HTR-8/SVneo (cell line): ENCODE data around the gene PNPLA7.

Source experiments
- DNase-seq: peaks from one replicate; pipeline ENCODE4 v3.0.0; 2011; ENCODE audit warnings: low spot score, mixed read lengths; ENCODE audit not compliant: insufficient read length
- FAIRE-seq: peaks from 2 replicates; lab custom pipeline; 2011; peaks lifted over from hg19 to GRCh38; lab: Jason Lieb, UNC

The PNPLA7 gene

DNA sequence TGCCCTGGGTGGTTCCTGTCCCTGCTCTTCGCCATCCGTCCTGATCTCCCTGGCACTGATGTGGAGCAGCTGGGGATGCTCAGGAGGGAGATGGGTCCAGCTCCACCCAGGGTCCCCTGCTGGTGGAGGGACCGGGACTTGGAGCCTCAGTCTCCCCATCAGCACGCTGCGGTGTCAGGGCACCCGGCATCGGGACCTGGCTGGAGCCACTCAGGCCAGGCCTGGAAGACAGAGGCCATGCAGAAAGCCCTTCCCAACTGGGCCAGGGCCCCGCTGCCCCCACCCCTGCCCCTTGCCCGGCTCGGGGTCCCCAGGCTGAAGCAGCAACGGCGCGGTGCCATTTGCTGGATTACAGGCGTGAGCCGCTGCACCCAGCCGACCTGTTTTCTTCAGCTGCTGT, 50.8 kb downstream of the PNPLA7 start:
- DNase-seq (no peak), FAIRE-seq (no peak)

GRCh38 chr9:137498720-137499150, 51.5 kb downstream of the PNPLA7 start:
- DNase-seq (no peak), FAIRE-seq (no peak)

- FAIRE-seq (no peak), DNase-seq (no peak)
These were observed 52.1 kb downstream of the PNPLA7 start for GRCh38 chr9:137497921-137498719.

DNA sequence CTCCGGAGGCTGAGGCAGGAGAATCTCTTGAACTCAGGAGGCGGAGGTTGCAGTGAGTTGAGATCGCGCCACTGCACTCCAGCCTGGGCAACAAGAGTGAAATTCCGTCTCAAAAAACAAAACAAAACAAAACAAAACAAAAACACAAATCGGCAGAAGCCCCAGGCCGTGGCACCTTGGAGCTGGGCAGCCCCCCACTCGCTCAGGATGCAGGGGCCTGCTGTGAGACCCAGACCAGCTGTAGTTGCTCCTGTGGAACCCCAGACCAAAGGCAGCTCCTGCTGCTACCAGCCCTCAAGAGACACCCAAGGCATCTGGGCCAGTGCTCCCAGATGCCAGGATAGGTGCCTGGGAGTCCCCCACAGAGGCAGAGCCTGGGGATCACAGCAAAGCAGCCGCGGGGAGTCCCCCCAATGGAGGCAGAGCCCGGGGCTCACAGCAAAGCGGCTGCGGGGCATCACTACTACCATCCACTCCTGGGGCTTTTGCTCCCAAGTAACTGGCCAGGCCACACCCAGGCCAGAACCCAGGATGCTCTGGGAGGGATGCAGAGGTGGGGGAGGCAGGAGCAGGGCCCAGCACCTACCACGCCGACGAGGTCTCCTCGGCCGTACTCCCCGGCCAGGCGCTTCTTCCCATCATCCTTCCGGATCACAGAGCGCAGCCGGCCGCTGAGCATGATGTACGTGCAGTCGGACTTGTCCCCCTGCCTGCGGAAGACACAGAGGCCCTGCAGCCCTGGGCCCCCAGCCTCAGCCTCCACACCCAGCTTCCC, 53.4 kb downstream of the PNPLA7 start:
- FAIRE-seq (no peak), DNase-seq (no peak)

DNA sequence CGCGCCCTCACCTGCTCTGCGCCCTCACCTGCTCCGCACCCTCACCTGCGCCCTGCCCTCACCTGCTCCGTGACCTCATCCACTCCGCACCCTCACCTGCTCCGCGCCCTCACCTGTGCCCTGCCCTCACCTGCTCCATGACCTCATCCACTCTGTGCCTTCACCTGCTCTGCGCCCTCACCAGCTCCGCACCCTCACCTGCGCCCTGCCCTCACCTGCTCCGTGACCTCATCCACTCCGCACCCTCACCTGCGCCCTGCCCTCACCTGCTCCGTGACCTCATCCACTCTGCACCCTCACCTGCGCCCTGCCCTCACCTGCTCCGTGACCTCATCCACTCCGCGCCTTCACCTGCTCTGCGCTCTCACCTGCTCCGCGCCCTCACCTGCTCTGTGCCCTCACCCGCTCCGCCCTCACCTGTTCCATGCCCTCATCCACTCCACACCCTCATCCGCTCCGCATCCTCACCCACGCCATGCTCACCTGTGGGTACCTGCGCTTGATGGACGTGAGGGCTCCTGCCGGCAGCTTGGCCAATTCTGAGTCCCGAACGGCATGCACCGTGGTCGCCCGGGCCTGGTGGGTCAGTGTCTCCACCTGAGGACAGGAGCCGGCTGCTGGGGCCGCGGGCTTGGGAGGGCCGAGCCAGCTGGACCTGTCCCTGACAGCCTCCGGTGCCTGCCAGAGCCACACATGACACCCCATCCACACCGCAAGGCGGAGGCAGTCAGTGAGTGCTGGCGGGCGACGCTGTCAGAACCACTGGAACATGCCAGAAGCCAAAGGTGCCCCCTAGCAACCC, 55.5 kb downstream of the PNPLA7 start:
- FAIRE-seq = no peak
- no peak for DNase-seq

GRCh38 chr9:137494104-137494544, 56.1 kb downstream of the PNPLA7 start:
- DNase-seq (no peak), FAIRE-seq (no peak)

DNA sequence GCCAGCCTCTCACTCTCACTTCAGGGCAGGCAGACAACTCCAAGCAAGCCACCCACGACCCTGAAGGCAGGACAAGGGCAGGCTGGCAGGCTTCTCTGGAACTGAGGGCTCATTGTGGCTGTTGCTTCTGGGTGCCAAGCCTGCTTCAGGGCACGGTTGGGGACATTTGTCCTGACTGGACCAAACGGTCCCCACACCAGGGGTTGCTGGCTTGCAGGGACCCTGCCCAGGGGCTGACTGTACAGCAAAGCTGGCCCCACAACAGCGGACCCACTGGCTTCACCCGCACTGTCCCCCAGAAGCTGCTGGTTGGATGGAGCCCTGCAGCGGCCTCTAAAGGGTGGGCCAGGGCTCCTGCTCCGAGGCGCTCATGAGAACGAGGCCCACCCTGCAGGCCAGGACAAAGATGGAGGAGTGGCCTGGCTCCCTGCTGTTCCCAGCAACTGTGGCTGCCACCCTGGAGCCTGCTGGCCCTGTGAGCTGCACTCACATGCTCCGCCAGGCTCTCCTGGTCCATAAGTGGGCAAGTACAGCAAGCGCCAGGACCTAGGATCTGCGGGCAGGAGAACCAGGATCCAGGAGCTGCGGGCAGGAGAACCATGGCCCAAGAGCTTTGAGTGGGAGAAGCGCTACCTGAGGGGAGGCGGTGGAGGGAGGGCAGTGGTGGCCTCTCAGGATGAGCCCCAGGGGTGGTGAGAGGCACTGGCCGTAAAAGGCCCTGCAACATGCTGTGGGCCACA, 56.7 kb downstream of the PNPLA7 start:
- no peak for FAIRE-seq

DNA sequence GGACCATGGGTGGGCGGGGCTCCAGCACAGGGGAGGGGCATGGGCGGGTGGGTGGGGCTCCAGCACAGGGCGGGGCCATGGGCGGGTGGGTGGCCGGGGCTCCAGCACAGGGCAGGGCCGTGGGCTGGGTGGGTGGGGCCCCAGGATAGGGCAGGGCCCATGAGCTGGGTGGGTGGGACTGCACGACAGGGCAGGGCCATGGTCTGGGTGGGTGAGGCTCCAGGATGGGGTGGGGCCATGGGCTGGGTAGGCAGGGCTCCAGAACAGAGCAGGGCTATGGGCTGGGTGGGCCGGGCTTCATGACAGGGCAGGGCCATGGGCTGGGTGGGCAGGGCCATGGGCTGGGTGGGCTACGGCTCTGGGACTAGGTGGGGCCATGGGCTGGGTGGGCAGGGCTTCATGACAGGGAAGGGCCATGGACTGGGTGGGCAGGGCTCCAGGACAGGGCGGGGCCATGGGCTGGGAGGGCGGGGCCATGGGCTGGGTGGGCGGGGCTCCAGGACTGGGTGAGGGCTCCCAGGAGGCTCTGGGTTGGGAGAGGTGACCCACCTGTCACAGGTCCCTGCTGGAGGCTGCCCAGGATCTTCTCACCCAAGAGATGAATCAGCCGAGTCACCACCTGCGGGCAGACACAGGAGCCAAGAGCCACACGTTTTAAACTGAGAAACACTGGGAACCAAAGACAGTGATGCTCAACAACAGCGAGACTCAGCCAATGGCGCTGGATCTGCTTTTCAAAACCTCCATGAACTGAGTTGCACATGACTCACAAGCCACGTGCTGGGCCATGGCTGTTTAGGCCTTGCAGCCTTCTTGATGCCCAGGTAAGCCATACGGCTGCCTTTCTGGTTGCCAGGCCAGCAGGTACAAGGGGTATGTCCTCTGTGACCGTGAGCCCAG, 57.5 kb downstream of the PNPLA7 start:
- DNase-seq = no peak
- FAIRE-seq = no peak

More for the DNA sequence above, 56.7 kb downstream of the PNPLA7 start:
- no peak for DNase-seq

DNA sequence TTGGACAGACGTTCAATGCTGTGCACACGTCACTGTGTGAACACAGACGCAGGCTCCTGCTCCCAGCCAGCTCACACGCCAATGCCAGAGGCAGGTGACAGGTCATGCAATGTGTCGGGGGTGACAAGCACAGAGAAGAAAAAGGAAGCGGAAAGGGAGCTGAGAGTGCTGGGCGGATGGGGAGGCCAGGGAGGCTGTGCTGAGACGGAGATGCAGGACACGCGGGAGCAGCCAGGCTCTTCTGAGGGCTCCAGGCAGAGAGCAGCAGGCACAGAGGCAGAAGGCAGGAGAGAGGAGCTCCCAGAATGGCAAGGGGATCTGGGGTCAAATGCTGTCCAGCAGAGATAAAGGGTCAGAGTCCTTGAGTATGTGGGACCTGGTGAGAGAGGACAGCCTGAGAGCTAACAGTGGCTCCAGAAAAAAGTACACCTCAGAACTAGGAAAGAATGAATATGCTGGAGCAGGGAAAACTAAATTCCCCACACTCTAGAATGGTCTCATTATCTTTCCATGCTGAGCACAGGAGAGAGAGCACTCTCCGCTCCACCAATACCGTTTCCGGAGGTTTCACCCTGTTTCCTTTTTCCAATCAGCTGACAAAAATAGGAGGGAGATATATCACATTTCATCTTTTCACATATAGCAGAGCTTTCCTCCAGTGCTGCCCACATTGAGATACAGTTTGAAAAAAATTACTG, 58.3 kb downstream of the PNPLA7 start:
- DNase-seq = no peak
- FAIRE-seq = no peak

- FAIRE-seq (no peak), DNase-seq (no peak)
These were observed 59.5 kb downstream of the PNPLA7 start for GRCh38 chr9:137490532-137491186.

DNA sequence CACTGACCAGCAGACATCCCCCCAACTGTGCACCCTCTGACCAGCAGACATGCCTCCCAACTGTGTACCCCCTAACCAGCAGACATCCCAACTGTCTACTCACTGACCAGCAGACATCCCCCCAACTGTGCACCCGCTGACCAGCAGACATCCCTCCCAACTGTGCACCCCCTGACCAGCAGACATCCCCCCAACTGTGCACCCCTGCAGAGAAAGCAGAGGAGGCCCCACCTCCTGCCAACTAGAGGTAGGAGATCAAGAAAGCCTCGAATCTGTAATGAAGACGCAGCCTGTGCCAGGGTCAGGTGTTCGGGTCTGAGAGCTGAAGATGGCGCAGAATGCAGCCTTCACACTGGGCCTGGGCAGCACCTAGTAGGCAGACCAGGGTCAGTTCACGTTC, 61.3 kb downstream of the PNPLA7 start:
- no peak for DNase-seq
- no peak for FAIRE-seq

- FAIRE-seq (no peak), DNase-seq (no peak)
These were observed 61.9 kb downstream of the PNPLA7 start for GRCh38 chr9:137488327-137488653.

DNA sequence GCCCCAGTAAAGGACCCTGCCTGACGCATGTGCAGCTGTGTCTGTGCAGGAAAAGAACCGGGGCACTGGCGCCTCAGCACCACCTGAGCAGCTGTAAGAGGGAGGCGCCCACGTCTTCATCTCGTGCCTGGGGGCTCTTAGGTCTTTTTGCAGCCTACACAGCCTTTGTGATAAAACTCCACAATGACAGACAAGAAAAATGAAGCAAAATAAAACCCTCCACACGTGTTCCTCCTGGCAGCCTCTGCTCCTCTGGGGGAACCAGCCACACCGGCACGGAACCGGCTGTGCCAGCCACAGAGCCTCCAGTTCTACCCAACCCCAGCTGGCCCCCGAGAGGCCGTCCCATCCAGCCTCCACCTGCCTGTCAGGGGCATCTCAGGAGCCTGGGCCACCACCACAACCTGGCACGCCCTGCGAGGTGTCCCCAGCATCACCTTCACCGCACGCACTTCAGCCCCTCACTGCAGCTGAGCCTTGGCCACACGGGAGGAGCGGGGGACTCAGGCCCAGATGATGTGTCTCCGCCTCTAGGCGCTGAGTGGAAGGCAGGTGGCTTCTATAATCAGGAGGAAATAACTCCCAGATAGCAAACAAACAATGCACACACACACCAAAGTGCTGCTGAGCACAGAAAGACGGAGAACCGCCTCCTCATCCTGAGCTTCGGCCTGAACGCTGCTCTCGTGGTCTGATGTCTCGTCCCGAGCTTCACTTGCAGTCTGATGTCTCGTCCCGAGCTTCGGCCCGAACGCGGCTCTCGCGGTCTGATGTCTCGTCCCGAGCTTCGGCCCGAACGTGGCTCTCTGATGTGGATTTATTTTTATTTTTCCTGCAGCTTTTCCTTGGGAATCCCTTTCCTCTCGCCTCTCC, 62.5 kb downstream of the PNPLA7 start:
- no peak for DNase-seq
- no peak for FAIRE-seq

GRCh38 chr9:137486545-137487453, 63.4 kb downstream of the PNPLA7 start:
- DNase-seq = no peak
- FAIRE-seq = no peak

DNA sequence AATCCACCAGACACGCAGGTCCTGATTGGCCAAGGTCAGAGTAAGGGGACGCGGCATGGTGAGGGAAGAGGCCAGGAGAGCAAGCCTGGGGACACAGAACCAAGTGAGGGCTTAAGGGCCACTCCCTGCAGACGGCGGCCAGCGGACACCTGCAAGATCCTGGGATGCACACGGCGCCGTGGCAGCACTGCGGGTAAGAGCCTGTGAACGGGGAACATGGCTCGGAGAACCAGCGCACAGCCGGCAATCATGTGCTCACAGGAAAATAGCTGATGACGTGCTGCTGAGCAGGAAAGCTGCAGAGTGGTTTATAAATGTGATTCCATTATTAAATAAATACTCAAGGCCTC, 64.1 kb downstream of the PNPLA7 start:
- no peak for DNase-seq
- no peak for FAIRE-seq
